GM12875 (cell line): ENCODE results near the gene TXK.

ENCODE experiments used
- H3K4me3 ChIP-seq: one replicate; pipeline ENCODE4 v1.5.1; 2011; ENCODE audit warnings: low read depth, low read length, control low read depth
- TF ChIP-seq, protein P1 (sequence below): IDR thresholded peaks from 2 replicates; pipeline ENCODE4 v1.5.1; 2011; ENCODE audit warnings: low read depth, mild to moderate bottlenecking, control low read depth, inconsistent platforms, low read length, moderate library complexity, borderline replicate concordance; ENCODE audit not compliant: insufficient read depth

Gene TXK

DNA sequence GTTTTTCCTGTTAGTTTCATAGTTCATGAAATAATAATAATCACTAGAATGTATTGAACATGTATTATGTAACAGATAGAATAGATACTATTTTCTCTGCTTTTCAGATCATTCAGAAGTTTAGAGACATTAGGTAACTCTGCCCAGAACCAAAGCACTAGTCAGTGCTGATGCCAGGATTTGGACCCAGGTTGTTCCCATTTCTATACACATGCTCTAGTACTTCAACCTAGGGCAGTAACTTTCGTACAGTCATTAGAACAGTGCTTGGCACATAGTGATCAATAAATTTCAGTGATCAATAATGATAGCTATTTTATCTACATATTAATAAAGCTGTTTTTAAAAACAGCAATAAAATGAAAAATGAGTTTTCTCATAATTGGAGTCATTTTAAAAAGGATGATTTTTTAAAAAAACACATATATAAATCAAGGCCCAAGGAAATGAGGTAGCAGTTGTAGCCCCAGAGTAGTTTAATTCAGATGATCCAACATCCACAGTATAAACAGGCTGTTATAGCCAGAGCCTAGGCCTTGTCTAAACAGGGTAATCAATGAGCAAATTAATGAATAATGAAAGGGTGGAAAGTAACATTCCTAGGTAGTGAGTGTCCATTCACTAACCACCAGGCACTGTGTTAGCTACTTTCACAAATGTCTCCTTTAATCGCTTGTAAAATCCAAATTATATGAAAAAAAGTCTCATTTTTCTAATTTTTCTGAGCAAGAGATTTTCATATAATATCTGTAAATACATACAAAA is 25.6 kb downstream of the TXK start:
- H3K4me3 ChIP-seq = no peak overlapping the region
- TF ChIP-seq, protein P1, sequence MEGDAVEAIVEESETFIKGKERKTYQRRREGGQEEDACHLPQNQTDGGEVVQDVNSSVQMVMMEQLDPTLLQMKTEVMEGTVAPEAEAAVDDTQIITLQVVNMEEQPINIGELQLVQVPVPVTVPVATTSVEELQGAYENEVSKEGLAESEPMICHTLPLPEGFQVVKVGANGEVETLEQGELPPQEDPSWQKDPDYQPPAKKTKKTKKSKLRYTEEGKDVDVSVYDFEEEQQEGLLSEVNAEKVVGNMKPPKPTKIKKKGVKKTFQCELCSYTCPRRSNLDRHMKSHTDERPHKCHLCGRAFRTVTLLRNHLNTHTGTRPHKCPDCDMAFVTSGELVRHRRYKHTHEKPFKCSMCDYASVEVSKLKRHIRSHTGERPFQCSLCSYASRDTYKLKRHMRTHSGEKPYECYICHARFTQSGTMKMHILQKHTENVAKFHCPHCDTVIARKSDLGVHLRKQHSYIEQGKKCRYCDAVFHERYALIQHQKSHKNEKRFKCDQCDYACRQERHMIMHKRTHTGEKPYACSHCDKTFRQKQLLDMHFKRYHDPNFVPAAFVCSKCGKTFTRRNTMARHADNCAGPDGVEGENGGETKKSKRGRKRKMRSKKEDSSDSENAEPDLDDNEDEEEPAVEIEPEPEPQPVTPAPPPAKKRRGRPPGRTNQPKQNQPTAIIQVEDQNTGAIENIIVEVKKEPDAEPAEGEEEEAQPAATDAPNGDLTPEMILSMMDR = no peak

DNA sequence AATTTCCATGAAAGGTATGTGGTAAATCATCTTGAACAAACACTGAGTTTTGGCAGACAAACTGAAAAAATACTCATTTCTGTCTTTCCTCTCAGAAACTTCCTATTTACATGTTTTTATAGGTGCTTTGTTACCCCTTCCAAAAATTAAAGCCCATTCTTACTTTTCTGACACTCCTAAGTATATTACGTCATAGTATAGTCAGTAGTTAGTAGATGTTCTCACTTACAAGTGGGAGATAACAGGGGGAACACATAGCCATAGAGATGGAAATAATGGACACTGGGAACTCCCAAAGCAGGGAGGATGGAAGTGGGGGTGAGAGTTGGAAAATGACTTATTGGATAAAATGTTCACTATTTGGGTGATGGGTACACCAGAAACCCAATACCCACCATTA is 28.8 kb downstream of the TXK start:
- H3K4me3 ChIP-seq = no peak overlapping the region
- TF ChIP-seq, protein P1 = no peak

DNA sequence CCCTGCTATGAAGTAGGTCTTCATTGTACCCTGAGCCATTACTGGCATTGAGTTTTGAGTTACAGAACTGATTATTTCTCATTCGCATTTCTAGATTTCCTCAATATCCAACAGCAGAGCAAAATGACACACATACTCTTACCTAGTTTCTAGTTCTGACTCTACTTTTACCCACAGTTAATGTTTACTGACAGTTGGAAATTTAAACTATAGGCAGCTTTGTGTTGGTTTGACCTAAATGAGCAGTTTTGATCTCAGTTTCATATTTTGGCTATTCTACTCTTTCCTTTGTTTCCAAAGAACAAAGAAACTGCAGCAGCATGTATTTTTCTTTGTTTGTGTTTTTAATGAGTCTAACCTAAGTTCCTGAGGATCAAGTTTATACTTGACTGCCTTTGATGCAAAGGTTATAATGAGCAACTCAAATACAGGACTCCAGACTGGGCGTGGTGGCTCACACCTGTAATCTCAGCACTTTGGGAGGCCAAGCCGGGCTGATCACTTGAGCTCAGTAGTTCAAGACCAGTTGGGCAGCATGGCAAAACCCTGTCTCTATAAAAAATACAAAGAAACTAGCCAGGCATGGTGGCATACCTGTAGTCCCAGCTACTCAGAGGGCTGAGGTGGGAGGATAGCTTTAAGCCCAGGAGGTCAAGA is 30.4 kb downstream of the TXK start:
- TF ChIP-seq, protein P1 = no peak
- H3K4me3 ChIP-seq = no peak overlapping the region

DNA sequence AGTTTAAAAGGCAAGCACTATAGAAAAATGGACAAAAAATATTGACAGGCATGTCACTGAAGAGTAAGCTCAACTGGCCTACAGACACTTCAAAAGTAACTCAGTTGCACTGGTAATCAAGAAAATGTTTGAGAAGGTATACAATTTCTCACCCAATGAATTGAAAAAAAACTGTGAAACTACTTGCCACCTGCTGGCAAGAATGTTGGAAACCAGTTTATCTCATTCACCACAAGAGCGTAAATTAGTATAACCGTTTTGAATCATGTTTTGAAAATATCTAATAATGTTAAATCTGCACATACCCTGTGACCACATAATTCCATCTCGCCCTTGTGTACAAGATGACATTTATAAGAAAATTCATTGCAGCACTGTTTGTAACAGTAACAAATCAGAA is 31.7 kb downstream of the TXK start:
- TF ChIP-seq, protein P1 = no peak

DNA sequence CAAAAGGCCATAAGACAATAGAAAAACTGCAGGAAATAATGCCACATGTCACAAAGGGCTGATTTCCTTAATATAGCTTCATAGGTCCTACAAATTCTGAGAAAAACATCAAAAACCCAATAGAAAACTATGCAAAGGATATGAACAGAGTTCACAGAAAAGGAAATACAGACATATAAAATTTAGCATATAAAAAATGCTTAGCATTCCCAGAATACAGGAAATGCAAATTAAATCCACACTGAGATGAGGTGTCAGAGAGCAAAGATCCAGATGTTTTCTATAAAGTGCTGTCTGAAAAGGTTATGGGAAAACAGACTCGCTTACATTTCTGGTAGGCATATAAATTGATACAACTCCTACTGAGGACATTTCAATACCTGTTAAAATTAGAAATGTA is 33.8 kb downstream of the TXK start:
- TF ChIP-seq, protein P1 = no peak
- H3K4me3 ChIP-seq = no peak overlapping the region

More for the DNA sequence above, 31.7 kb downstream of the TXK start:
- no peak overlapping the region for H3K4me3 ChIP-seq

DNA sequence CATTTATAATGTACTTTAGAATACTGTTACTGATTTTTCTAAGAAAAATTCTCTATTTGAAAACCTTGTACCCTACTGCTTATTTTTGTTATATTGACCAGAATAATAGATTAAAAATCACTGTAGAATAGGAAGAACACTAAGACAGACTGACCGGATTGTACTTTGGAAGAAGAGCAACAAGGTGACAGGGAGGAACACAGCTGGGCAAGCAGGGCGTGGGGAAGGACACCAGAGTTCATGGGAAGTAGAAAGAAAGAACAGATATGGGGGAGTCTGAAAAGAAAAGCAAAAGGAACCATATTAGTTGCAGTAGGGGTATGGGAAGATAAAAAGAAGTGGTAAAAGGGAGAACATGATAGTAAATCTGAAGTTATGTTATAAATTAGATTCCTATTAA is 38.6 kb downstream of the TXK start:
- TF ChIP-seq, protein P1 = no peak
- H3K4me3 ChIP-seq = no peak overlapping the region

DNA sequence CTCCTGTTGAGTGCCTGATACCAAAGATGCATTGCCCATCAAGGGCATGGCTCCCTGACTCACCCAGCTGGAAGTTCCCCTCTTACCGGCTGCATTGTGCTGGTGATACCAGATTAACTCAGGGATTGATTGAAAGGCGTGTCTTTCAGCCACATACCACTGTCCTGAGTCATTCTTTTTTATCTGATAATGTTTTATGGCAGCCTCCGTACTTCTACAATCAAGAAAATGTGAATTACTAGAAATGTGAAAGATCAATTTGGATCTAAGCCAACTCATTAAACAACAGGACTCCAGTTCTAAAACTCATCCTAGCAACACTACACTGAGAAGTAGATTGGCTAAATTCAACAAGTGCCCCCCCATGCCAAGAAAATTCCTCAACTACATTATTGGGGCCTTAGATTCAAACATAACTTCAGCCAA is 40.0 kb downstream of the TXK start:
- H3K4me3 ChIP-seq = no peak overlapping the region
- TF ChIP-seq, protein P1 = no peak
